Stimulated activated CD4-positive, alpha-beta T cell treated with anti-CD3 and anti-CD28 coated beads, Interleukin-12 subunit alpha, Interleukin-12 subunit beta, amount 100 ng/mL, for 4 hours (primary cell): ENCODE measurements around the gene ELL2.

Experiments used
- DNase-seq: peaks from one replicate; pipeline ENCODE4 v3.0.0-alpha.2; 2020

The ELL2 gene

DNA sequence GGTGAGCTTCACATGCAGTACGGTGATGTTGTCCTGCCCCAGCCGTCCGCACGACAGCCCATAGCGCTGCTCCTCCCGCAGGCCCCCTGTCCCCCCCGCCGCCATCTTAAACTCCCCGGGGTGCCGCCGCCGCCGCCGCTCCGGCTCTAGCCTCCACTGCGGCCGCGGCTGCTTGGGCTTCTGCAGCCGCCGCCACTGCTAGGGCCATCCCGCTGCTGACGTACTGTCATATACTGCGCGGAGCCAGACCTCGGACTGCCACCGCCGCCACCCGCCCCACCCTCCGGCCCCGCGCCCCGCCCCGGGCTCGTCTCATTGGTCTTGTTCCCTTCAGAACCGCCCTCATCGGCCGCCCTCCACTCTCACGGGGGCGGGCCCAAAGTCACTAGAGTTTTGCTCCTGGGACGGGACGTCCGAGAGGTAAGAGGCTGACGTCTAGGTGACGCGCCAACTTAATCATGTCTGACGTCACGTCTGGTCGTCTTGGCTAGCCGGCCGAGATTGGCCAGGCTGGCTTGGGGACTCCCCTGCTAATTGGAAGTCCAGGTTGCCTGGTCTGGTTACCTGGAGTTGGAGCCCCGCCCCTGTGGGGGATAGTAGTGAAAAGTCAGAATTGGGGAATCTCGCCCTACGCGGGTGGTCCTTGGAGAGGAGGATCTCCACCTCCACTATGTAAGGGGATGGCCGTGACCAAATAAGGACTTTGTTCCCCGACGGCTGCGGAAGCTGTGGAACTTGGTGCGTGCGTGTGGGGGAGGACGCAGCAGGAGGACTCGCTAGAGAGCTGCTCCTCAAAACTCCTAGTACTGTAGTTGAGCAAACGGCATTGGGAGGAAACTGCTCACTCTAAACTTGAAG, at the start of gene ELL2:
Gene ELL2 (minus strand): TSS at position 235 of the 858 bp plus-strand sequence. CDS start 130 bp downstream, at position 105.
- peak; percentile 96 for DNase-seq

DNA sequence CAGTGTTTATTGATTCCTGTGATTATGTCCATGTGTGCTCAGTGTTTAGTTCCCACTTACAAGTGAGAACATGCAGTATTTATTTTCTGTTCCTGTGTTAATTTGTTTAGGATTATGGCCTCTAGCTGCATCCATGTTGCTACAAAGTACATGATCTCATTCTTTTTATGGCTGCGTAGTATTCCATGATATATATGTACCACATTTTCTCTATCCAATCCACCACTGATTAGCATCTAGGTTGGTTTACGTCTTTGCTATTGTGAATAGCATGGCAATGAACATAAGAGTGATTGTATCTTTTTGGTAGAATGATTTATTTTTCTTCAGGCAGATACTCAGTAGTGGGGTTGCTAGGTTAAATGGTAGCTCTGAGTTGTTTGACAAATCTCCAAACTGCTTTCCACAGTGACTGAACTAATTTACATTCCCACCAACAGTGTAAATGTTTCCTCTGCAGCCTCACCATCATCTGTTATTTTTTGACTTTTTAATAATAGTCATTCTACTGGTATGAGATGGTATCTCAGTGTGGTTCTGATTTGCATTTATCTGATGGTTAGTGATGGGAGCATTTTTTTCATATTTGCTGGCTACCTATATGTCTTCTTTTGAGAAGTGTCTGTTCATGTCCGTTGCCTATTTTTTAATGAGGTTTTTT, 47.5 kb upstream of the ELL2 start:
- DNase-seq, result no peak

DNA sequence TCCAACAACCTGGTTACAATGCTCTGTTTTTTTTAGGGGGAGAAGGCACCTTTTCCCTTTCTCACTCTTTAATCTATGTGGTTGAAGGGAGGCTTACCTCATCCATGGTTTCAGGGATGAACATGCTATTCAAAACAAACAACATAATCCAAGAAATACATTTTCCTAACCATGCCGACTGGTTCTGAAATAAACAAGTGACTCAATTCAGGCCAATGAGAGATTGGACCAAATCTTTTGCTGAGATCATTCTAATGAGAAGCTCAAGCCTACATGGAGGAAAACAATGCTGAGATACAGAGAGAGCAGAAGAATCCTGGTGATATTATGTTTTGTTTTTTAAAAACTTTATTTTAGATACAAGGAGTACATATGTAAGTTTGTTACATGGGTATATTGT, 46.8 kb upstream of the ELL2 start:
- no peak for DNase-seq

DNA sequence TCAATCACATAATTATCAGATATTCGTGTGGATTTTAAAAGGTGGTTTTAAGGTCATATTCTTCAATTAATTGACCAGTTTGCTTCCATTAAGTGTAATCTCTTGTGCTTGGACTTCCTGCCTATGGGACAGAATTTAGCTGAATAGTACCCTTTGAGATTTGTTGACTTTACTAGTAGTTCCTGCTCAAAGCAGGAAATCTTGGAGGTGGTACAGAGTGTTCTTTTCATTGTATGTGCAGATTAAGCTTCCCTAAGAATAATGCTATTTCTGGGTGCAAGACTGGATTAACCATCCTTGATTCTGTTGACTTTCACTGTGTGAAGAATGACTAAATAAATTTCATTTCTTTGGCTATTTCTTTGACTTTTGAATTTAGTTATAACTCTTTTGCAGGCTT, 45.4 kb upstream of the ELL2 start:
- DNase-seq, result no peak

DNA sequence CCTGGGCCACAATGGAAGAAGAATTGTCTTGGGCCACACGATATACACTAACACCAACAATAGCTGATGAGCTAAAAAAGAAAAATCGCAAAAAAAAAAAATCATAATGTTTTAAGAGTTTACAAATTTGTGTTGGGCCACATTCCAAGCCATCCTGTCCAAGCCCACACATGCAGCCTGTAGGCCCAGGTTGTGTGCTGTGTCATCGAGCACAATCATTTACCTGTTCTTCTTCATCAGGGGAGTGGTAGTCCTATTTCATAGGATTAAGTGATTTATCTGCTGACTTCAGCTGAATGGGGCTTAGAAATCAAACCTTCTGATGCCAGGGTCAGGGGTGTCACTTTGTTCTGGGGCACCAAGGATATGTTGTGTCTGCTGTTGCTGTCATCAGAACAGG, 44.6 kb upstream of the ELL2 start:
- no peak for DNase-seq

DNA sequence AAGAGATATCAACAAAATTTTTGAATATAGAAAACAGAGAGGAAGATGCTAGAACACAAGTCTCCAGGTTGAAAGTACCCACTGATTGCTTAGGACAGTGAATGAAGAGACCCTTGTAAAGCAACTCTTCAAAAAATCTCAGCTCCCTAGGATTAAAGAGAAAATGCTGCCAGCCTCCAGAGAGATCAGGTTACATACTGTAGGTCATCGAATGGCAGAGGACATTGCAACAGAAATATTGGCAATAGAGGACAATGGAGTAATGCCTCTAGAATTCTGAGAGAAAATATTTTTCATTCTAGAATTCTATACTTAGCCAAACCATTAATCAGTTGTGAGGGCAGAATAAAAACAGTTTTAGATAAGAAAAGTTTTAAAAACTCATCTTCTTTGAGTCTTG, 43.1 kb upstream of the ELL2 start:
- no peak for DNase-seq

DNA sequence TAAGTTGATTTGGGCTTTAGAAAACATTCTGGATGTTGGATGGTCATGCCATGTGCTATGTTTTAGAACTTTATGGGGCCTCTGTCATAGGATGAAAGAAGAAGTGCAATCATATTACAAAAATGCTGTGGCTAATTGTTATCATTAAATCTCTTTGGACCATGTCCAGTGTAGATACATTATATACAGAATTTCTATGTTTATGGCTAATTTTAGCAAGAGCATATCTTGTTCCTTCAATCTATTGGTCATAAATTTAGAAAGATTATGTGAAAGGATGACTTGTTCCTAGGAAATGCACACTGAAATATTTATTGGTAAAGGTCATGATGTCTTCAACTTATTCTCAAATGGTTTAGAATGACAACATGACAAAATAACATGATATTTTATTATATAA, 42.4 kb upstream of the ELL2 start:
- DNase-seq, result no peak

DNA sequence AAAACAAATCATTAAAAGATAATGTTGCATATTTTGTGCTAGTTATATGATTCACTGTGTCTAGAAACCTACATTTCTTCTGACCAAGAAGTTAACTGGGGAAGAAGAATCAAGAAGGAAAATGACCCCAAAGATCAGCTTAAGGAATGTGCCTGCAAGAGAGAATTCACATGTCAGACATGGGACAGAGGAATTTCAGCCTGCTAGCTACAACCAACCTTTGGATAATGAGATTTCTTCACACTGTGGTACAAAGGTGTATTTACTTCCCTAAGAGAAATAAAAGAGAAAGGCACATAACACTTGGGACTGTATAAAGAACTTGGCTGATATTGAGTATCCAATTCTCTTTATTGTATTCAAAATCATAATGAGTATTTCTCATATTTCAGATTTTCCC, 39.6 kb upstream of the ELL2 start:
- no peak for DNase-seq

DNA sequence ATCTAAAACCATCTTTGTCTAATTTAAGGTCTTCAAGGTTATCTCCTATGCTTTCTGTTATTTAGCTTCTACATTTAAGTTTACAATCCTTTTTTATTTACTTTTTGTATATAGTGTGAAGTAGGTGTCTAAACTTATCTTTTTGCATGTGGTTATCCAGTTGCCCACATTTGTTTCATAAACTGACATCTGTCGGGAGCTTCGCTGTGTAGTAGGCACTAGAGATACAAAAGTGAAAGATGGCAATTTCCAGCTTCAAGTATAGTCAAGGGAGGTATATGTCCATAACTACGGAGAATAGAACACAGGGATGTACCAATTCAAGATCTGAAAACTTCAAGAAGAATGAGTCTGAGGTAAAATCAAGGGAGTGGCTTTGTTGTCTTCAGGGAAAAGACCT, 38.7 kb upstream of the ELL2 start:
- DNase-seq, result no peak

DNA sequence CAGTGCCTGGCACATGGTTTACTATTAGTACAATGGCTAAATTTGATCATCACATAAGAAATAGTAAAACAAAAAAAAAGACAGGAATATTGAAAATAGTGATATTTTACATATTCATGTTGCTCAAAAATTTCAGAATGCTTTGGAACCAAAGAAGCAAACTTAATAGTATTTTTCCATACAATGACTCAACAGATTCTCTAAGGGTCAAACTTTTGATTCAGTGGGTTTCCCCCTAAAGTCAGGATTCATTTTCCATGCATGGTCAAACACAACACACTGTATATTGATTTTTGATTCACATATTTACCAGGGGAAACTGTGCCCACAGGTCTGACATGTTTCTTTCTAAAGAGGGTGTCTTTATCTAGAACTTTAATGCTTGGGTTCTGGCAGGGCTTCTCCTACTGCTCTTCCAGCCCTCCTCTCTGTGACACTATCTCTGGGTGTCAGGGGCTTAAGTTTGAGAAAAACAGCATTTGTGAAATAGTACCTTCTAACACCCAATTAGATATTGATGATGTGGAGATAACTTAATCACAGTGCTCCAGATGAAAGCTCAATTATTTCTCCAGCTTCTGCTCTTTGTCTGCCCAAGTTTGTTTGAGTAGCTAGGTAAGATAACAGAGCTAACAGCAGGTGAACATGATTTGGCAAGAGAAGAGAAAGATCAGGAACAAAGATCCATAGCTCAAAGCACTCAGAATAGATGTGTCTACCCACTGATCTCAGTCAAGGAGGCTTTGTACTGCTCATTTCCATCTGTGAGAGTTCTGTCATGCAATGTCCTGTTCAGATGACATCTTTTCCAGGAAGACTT, 35.5 kb upstream of the ELL2 start:
- DNase-seq, result no peak

DNA sequence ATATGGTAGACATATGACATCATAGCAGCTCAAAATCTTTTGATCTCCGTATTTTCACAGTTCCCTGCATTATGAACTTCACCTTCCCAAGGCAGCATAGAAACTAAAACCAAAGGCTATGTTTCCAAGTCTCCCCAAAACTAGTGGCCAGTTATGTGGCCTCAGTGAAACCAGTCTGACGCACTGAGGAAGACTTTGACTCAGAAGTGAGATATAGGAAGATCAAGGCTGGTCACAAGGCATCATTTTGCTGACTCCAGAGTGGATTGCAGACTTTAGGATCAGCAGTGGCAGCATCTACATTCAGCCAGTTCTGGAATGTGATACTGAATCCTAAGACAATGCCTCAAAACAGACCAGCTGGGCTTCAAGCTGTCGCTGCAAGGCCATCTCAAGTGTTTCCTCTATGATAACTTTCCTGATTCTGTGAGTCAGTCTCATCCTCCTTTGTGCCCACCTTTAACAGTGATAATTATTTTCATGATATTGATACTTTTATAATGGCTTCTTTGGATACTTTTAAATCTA, 34.4 kb upstream of the ELL2 start:
- no peak for DNase-seq

DNA sequence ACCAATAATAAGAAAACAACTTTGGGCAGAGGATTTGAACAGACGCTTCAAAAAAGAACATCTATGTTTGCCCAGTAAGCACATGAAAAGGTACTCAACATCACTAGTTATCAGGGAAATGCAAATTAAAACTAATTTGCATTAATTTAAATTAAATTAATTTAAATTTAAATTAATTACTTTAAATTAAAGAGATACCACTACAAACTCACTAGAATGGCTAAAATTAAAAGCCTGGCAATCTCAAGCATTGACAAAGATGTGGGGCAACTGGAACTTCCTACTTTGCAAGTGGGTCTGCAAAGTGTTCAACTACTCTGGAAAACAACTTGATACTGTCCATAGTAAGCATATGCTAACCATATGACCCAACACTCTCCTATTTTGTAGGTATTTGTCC, 32.1 kb upstream of the ELL2 start:
- DNase-seq, result no peak

DNA sequence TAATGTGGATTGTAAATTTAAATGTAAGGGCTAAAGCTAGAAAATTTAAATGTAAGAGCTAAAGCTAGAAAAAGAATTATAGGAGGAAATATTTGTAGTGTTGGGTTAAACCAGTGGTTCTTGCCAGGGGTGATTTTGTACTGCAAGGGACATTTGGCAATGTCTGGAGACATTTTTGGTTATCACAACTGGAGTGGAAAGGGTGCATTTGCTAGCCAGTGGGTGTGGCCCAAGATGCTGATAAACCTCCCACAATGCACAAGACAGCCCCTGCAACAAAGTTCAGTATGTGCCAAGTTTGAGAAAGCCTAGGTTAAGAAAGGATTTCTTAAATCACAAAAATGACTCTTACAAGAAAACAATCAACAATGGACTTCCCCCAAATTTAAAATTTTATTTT, 31.6 kb upstream of the ELL2 start:
- DNase-seq, result no peak

DNA sequence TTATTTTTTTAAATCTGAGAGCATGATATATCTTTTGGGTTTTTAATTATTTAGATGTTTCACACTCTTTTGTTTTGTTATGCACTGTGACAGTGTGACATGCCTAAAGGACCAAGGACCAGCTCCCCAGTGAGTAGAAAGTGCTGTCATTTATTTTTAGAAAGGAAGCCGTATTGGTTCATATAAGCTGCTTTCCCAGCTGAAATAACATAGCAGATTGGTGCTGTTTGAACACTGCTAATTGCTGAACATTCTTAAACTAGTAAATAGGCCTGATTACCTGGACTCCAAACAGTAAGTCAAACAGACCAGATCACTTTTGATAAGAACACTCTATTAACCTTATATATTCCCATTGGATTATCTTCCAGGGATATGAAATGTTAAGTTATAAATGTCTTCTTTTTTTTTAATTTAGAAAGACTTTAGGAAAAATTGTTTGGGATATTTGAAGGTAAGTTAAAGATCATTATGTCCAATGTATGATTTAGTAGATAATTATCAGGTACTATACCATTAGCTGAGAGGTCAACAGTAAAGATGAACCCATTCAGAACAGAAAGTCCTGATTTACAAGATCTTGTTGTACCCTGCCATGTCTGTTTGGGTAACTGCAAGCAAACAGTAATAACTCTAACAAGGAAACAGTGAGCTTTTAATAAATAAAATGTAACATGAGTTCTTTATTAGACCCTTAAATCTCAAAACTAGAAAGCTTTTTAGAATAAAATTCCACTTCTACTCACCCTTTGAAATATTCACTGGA, 27.8 kb upstream of the ELL2 start:
- DNase-seq, result no peak

DNA sequence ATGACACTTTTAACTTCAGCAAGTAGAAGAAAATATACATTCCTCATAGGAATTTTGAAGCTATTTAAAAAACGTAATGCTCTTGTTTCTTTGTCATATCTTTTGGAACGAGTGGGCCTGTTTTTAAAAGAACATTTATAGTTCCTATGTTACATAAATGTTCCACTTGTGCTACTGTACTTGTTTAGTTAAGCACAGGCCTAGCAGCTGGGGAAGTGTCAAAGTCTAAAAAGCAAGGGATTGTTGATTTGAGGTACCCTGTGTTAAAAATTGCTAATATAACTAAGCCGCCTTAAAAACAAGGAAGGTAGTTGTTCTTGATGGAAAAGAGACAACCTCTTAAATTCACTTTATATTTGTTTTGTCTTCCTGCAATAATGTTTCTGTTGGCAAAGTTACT, 27.2 kb upstream of the ELL2 start:
- DNase-seq, result no peak

DNA sequence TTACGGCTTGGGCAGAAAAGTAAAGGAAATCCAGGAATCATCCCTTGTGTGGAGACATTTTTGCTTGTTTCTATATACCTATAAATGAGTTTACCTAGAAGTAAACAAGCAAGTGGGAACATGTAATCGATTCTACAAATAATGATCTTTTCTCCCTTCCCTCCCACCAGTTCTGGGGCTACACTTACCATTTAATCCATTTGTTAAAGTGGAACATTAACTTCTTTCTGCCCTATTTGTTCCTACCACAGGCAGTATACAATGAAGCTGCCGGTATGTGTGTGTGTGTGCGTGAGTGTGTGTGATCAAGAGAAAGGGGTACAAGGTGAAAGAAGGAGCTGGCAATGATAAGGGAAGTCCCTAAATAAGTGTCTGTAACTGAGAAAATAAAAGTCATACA, 26.4 kb upstream of the ELL2 start:
- DNase-seq, result no peak

DNA sequence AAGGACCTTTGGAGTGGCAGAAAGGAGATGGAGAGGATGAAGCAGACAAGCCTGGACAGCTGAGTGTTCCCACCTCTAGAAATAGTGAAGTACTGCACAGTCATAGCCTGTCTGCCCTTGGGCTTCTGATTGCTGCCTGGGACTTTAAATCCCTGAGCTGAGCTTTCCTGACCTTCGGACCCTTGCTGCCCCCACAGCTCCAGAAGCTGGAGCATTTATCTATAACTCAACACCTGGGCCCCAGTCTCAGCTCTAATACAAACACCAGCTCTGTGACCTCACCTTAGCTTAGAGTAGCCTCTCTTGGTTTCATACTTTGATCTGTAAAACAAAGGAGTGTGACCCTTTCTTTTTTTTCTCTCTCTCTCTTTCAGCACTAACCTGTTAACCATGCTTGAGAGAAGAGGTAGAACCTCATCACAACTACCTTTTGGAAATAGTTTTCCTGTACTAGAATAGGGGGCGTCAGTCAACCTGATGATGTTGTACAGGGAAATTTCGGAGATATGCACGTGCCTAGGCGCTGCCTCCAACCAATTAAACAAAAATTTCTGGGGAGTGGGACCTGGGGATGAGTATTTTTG, 25.4 kb upstream of the ELL2 start:
- no peak for DNase-seq

DNA sequence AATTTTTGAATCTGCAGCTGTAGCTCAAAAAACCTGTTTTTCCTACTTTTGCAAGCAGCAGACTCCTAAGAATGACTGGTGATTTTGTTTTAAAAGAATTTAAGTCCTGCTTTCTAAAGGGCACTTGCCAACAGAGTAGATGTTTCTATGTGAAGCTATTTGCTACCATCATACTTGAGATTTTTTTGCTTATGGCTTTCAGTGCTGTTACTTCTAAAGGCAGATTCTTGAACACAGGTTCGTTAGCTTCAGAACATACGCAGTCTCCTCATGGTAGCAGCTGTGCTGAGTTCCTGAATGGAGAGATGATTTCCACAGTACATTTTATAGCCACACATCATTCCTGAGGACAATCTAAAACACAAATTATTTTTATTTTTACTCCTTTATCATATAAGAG, 24.4 kb upstream of the ELL2 start:
- no peak for DNase-seq

DNA sequence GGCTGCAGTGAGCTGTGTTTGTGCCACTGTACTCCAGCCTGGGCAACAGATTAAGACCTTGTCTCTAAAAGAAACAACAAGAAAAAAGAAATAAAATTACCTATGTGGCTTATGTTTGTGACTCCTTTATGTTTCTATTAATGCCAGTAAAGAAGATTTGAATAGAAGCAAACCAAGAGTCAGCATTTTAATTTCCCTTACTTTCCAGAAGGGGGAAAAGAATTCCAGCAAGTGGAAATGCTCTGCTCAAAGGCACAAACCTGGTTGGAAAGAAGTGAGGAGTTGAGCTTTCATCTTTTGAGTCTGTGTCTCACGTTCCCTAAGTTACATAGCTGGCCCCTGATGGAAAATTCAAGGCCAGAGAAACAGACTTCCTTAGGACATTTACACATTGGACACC, 23.6 kb upstream of the ELL2 start:
- no peak for DNase-seq

DNA sequence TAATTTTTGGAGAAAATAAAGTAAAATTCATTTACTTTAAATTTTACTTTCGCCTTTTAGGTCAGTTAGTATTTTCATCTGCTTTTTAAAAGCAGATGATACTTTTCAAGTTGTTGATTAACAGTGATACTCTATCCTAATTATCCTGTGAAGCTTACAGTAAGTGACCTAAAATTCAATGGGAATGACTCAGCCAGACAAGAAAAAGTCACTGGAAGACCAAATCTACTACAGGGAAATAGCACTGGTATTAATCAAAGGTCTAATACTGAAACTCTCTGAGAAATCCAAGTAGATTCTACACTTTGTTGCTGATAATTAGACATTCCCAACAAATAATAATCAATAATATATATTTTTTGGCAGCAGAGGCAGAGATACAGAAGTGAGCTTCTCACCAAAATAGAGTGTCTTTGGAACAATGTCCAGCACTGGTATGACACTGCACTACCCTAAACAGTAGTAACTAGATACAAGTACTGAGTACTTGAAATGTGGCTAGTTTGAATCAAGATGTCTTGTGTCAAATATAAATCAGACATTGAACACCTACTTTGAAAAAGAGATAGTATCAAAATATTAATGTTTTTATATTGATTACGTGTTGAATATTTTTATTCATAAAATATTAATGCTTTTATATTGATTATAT, 22.8 kb upstream of the ELL2 start:
- no peak for DNase-seq

DNA sequence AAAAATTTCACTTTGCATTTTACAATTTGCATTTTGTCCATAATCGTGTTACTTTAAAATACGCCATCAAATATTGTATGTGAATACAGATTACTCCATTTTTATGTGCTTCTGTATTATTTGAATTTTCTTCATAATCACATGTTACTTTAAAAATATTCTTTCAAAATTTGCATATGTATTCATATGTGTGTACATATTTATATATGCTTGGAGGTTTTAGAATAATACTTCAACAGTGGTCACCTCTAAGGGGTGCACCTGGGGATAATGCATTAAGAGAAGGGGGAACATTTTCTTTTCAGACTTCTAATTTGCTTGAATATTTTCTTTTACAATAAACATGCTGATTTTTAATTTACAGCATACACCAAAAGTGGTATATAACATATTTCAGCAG, 21.9 kb upstream of the ELL2 start:
- no peak for DNase-seq

DNA sequence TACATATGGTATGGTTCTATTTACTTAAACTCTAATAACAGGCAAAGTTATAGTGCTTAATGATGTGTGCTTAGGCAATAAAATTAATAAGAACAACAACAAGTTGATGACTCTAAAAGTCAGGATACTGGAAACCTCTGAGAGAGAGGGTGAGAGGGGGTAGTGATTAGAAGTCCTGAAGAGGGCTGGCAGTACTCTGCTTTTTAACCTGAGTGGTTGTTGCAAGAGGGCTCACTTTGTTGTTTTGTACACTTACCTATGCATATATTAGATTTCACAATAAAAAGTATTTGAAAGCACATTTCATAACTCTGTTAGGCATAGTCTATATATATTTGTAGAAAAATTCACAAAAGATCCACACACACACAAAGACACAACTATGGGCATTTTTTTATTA, 21.4 kb upstream of the ELL2 start:
- DNase-seq, result no peak
